Parathyroid adenoma (tissue), 2 donors: ENCODE measurements around the gene STIM2.

Experiments used
- H2AFZ ChIP-seq: fragments of 300-600 bp; sonication (generic); one replicate; pipeline ENCODE4 v1.7.0; 2017; ENCODE audit warnings: antibody characterized with exemption, mild to moderate bottlenecking
- H3K27ac ChIP-seq: fragments of 300-600 bp; sonication (generic); one replicate; pipeline ENCODE4 v1.7.0; 2017
- H3K27me3 ChIP-seq: fragments of 300-600 bp; sonication (generic); one replicate; pipeline ENCODE4 v1.7.0; 2017; ENCODE audit warnings: low read length; ENCODE audit not compliant: control insufficient read depth, insufficient read depth
- H3K36me3 ChIP-seq: fragments of 300-600 bp; sonication (generic); one replicate; pipeline ENCODE4 v1.7.0; 2017; ENCODE audit warnings: low read length; ENCODE audit not compliant: control insufficient read depth, insufficient read depth
- H3K4me1 ChIP-seq: fragments of 300-600 bp; sonication (generic); one replicate; pipeline ENCODE4 v1.7.0; 2017; ENCODE audit warnings: control low read depth
- H3K4me2 ChIP-seq: fragments of 300-600 bp; sonication (generic); one replicate; pipeline ENCODE4 v1.7.0; 2017; ENCODE audit warnings: low read length
- H3K4me3 ChIP-seq: fragments of 300-600 bp; sonication (generic); one replicate; pipeline ENCODE4 v1.7.0; 2017; ENCODE audit warnings: low read depth, low read length
- H3K79me2 ChIP-seq: fragments of 300-600 bp; sonication (generic); one replicate; pipeline ENCODE4 v1.7.0; 2017; ENCODE audit warnings: control low read depth
- H3K9ac ChIP-seq: fragments of 300-600 bp; sonication (generic); one replicate; pipeline ENCODE4 v1.7.0; 2017; ENCODE audit warnings: mild to moderate bottlenecking
- H3K9me3 ChIP-seq: fragments of 300-600 bp; sonication (generic); one replicate; pipeline ENCODE4 v1.7.0; 2017; ENCODE audit warnings: low read length; ENCODE audit not compliant: control insufficient read depth
- CTCF ChIP-seq: fragments of 300-600 bp; sonication (generic); IDR thresholded peaks from one replicate; pipeline ENCODE4 v1.7.0; 2017; ENCODE audit warnings: antibody characterized with exemption, mild to moderate bottlenecking
- donor health status: primary hyperparathyroidism.

STIM2 gene

GRCh38 chr4:27018076-27018475 lies 157.4 kb downstream of the STIM2 start:
- no peak for TF ChIP-seq CTCF
- Histone ChIP-seq H3K27ac (no peak overlapping the region), H3K9ac (no peak overlapping the region), H3K79me2 (no peaks in the 10 kb centered on the region), H3K4me1 (no peaks in the 10 kb centered on the region), H3K4me3 (no peak overlapping the region), H2AFZ (no peak overlapping the region), H3K4me2 (no peak overlapping the region), H3K27me3 (no peaks in the 10 kb centered on the region), H3K36me3 (no peaks in the 10 kb centered on the region), H3K9me3 (no peaks in the 10 kb centered on the region)

- Histone ChIP-seq H3K4me3 (no peak overlapping the region), H3K9ac (no peak overlapping the region), H3K9me3 (no peaks in the 10 kb centered on the region), H2AFZ (no peak overlapping the region), H3K27me3 (no peaks in the 10 kb centered on the region), H3K4me2 (no peak overlapping the region), H3K36me3 (no peaks in the 10 kb centered on the region), H3K4me1 (no peaks in the 10 kb centered on the region), H3K27ac (no peak overlapping the region), H3K79me2 (no peaks in the 10 kb centered on the region)
- TF ChIP-seq CTCF, result no peak
Observed at GRCh38 chr4:27018910-27019309, 158.3 kb downstream of the STIM2 start.

- H3K36me3 ChIP-seq, result no peaks in the 10 kb centered on the region
- H3K9ac ChIP-seq, result no peak overlapping the region
- no peaks in the 10 kb centered on the region for H3K9me3 ChIP-seq
- H3K4me2 ChIP-seq, result no peak overlapping the region
- no peaks in the 10 kb centered on the region for H3K27me3 ChIP-seq
- H3K4me3 ChIP-seq, result no peak overlapping the region
- no peaks in the 10 kb centered on the region for H3K79me2 ChIP-seq
- H3K27ac ChIP-seq, result no peak overlapping the region
- H3K4me1 ChIP-seq, result no peaks in the 10 kb centered on the region
- no peak for TF ChIP-seq CTCF
- H2AFZ ChIP-seq, result no peak overlapping the region
Observed at GRCh38 chr4:27019766-27020165, 159.1 kb downstream of the STIM2 start.

GRCh38 chr4:27020203-27020602 lies 159.6 kb downstream of the STIM2 start:
- H3K36me3 ChIP-seq, result no peaks in the 10 kb centered on the region

More at GRCh38 chr4:27020203-27020602, 159.6 kb downstream of the STIM2 start:
- H2AFZ ChIP-seq, result no peak overlapping the region
- H3K27me3 ChIP-seq, result no peaks in the 10 kb centered on the region
- TF ChIP-seq CTCF, result no peak
- H3K9me3 ChIP-seq, result no peaks in the 10 kb centered on the region
- H3K4me3 ChIP-seq, result no peak overlapping the region
- no peak overlapping the region for H3K27ac ChIP-seq
- no peaks in the 10 kb centered on the region for H3K4me1 ChIP-seq
- no peaks in the 10 kb centered on the region for H3K79me2 ChIP-seq
- H3K9ac ChIP-seq, result no peak overlapping the region
- H3K4me2 ChIP-seq, result no peak overlapping the region
